ENCODE measurements around the gene USP53.
"Not testable (repeated sequence)": the region's sequence is repeated elsewhere in the genome, so short reads cannot be mapped to it uniquely, and the experiment has no call there.

USP53 gene

DNA sequence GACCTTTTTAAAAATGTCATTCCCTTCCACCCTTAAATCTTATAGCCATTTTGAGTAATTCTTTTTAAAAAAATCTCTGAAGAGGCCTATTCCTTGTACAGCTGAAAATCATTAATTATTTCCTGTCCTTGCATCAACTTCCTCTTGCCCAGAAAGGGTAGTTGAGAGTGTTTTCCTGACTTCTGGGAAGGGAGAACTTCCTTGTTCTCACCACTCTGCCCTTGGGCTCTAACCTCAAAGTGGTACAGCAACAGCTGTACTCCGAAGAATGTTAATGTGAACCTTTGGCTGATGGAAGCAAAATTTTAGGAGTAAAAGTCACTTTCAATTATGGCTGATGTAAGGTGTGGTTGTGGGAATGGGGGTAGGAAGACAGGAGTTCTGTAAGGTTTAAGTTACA, 124.5 kb downstream of the USP53 start:
- Histone ChIP-seq H3K27me3 (replicated peaks) (no peaks in the 10 kb centered on the region), H3K27ac (no peak overlapping the region), H3K4me3 (ENCODE audit: low read depth, low read length) (no peak overlapping the region), H3K36me3 (replicated peaks) (no peaks in the 10 kb centered on the region)
- DNase-seq, result no peak
- in situ Hi-C loops (cut with HindIII; ENCODE audit: low pct_ligation_motif_present, low sequenced_read_pairs), result no loop called here
- TF ChIP-seq, protein P1, sequence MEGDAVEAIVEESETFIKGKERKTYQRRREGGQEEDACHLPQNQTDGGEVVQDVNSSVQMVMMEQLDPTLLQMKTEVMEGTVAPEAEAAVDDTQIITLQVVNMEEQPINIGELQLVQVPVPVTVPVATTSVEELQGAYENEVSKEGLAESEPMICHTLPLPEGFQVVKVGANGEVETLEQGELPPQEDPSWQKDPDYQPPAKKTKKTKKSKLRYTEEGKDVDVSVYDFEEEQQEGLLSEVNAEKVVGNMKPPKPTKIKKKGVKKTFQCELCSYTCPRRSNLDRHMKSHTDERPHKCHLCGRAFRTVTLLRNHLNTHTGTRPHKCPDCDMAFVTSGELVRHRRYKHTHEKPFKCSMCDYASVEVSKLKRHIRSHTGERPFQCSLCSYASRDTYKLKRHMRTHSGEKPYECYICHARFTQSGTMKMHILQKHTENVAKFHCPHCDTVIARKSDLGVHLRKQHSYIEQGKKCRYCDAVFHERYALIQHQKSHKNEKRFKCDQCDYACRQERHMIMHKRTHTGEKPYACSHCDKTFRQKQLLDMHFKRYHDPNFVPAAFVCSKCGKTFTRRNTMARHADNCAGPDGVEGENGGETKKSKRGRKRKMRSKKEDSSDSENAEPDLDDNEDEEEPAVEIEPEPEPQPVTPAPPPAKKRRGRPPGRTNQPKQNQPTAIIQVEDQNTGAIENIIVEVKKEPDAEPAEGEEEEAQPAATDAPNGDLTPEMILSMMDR (IDR thresholded peaks at IDR 0.05; ENCODE audit: low read depth, low read length, missing control alignments), result no peak

DNA sequence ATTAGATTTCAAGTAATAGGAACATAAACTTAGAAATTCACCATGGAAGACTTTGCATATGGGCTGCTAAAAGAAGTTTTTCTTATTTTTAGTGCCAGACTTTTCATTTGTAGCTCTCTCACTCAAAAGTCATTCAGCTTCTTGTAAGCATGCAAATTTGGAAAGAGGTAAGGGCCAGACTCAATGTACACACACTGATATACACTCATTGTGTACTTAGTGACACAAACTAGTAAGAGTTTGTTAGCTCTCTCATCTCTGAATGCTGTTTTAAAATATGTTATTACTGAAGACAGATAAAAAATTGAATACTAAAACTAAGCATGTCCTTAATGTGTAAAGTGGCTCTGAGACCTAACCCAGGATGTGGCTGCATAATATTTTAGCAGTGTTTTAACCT, 127.4 kb downstream of the USP53 start:
- in situ Hi-C loops (cut with HindIII; ENCODE audit: low pct_ligation_motif_present, low sequenced_read_pairs); H3K4me3 ChIP-seq (ENCODE audit: low read depth, low read length); DNase-seq; H3K36me3 ChIP-seq (replicated peaks); H3K27me3 ChIP-seq (replicated peaks); H3K27ac ChIP-seq: not testable (repeated sequence)

DNA sequence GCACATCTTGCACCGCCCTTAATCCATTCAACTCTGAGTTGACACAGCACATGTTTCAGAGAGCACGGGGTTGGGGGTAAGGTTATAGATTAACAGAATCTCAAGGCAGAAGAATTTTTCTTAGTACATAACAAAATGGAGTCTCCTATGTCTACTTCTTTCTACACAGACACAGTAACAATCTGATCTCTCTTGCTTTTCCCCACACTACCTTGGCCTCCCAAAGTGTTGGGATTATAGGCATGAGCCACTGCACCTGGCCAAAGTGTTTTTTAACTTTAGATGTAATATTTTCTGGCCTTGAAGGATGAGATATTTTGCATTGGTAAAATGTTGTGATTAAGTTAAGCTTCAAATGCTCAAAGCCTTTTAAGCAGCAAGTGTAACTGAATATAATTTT, 130.8 kb downstream of the USP53 start:
- in situ Hi-C loops (cut with HindIII; ENCODE audit: low pct_ligation_motif_present, low sequenced_read_pairs); H3K27ac ChIP-seq; H3K27me3 ChIP-seq (replicated peaks); H3K36me3 ChIP-seq (replicated peaks); DNase-seq; H3K4me3 ChIP-seq (ENCODE audit: low read depth, low read length): not testable (repeated sequence)

All from brain microvascular endothelial cell (primary cell).